MM.1S (cell line): ENCODE results near the gene SP8.

Experiments used
- DNase-seq: peaks from one replicate; pipeline ENCODE4 v3.0.0-alpha.2; 2015
- H2AFZ ChIP-seq: fragments of 300-600 bp; sonication (generic); 2 replicates; pipeline ENCODE4 v1.6.0; 2016; ENCODE audit warnings: antibody characterized with exemption, low read length
- H3F3A ChIP-seq: fragments of 300-600 bp; sonication (generic); 2 replicates; pipeline ENCODE4 v1.6.1; 2016; ENCODE audit warnings: mild to moderate bottlenecking, antibody characterized with exemption, low read length, moderate library complexity, mixed read lengths; ENCODE audit not compliant: insufficient read depth
- H3K27ac ChIP-seq: fragments of 300-600 bp; sonication (generic); 2 replicates; pipeline ENCODE4 v1.5.1; 2016; ENCODE audit warnings: mild to moderate bottlenecking, low read length
- H3K27me3 ChIP-seq: fragments of 300-600 bp; sonication (generic); replicated peaks from 2 replicates; pipeline ENCODE4 v1.6.0; 2016; ENCODE audit warnings: low read length; ENCODE audit not compliant: insufficient read depth
- H3K36me3 ChIP-seq: fragments of 300-600 bp; sonication (generic); replicated peaks from 2 replicates; pipeline ENCODE4 v1.6.1; 2016; ENCODE audit warnings: mild to moderate bottlenecking, low read length, mixed read lengths; ENCODE audit not compliant: insufficient read depth
- H3K4me1 ChIP-seq: fragments of 300-600 bp; sonication (generic); 2 replicates; pipeline ENCODE4 v1.6.1; 2016; ENCODE audit warnings: low read length, mixed read lengths
- H3K4me2 ChIP-seq: fragments of 300-600 bp; sonication (generic); 2 replicates; pipeline ENCODE4 v1.6.0; 2016; ENCODE audit warnings: low read depth, low read length
- H3K4me3 ChIP-seq: fragments of 300-600 bp; sonication (generic); 2 replicates; pipeline ENCODE4 v1.5.1; 2016; ENCODE audit warnings: low read length, mixed read lengths
- H3K79me2 ChIP-seq: fragments of 300-600 bp; sonication (generic); 2 replicates; pipeline ENCODE4 v1.6.1; 2016; ENCODE audit warnings: mixed run types, low read length, mixed read lengths
- H3K9ac ChIP-seq: fragments of 300-600 bp; sonication (generic); 2 replicates; pipeline ENCODE4 v1.6.1; 2016; ENCODE audit warnings: low read length, mixed read lengths
- H3K9me2 ChIP-seq: fragments of 300-600 bp; sonication (generic); replicated peaks from 2 replicates; pipeline ENCODE4 v1.6.1; 2016; ENCODE audit warnings: mild to moderate bottlenecking, low read length, mixed read lengths; ENCODE audit not compliant: insufficient read depth
- H3K9me3 ChIP-seq: fragments of 300-600 bp; sonication (generic); replicated peaks from 2 replicates; pipeline ENCODE4 v1.6.1; 2016; ENCODE audit warnings: mild to moderate bottlenecking, low read length, mixed read lengths; ENCODE audit not compliant: insufficient read depth
- H4K20me1 ChIP-seq: fragments of 300-600 bp; sonication (generic); 2 replicates; pipeline ENCODE4 v1.6.1; 2016; ENCODE audit warnings: mild to moderate bottlenecking, low read length, moderate library complexity, mixed read lengths; ENCODE audit not compliant: insufficient read depth
- EZH2 ChIP-seq: fragments of 300-600 bp; sonication (generic); optimal IDR thresholded peaks from 2 replicates; pipeline ENCODE3; 2017; ENCODE audit warnings: low read depth, mild to moderate bottlenecking, antibody characterized with exemption, low read length, mixed read lengths
- EZH2phosphoT487 ChIP-seq: fragments of 300-600 bp; sonication (generic); IDR thresholded peaks from 2 replicates; pipeline ENCODE4 v1.6.1; 2018; ENCODE audit warnings: antibody characterized with exemption, low read length
- TF ChIP-seq, protein P1 (sequence below): fragments of 300-600 bp; sonication (generic); IDR thresholded peaks from 2 replicates; pipeline ENCODE4 v1.5.1; 2016; ENCODE audit warnings: antibody characterized with exemption, low read length, mixed read lengths

The SP8 gene

GRCh38 chr7:20748853-20749252 is 37.8 kb downstream of the SP8 start:
- no peak overlapping the region for H3K4me2 ChIP-seq
- no peaks in the 10 kb centered on the region for H3K9me2 ChIP-seq
- no peaks in the 10 kb centered on the region for H3K9me3 ChIP-seq
- H3K79me2 ChIP-seq: no peaks in the 10 kb centered on the region
- no peaks in the 10 kb centered on the region for H3K4me1 ChIP-seq
- H3K27ac ChIP-seq: no peak overlapping the region
- no peak for DNase-seq
- H2AFZ ChIP-seq: no peak overlapping the region
- no peak for TF ChIP-seq EZH2
- TF ChIP-seq, protein P1, sequence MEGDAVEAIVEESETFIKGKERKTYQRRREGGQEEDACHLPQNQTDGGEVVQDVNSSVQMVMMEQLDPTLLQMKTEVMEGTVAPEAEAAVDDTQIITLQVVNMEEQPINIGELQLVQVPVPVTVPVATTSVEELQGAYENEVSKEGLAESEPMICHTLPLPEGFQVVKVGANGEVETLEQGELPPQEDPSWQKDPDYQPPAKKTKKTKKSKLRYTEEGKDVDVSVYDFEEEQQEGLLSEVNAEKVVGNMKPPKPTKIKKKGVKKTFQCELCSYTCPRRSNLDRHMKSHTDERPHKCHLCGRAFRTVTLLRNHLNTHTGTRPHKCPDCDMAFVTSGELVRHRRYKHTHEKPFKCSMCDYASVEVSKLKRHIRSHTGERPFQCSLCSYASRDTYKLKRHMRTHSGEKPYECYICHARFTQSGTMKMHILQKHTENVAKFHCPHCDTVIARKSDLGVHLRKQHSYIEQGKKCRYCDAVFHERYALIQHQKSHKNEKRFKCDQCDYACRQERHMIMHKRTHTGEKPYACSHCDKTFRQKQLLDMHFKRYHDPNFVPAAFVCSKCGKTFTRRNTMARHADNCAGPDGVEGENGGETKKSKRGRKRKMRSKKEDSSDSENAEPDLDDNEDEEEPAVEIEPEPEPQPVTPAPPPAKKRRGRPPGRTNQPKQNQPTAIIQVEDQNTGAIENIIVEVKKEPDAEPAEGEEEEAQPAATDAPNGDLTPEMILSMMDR: no peak
- no peak for TF ChIP-seq EZH2phosphoT487
- H3K9ac ChIP-seq: no peak overlapping the region
- H3K36me3 ChIP-seq: no peaks in the 10 kb centered on the region
- H4K20me1 ChIP-seq: no peaks in the 10 kb centered on the region
- no peak overlapping the region for H3K4me3 ChIP-seq
- no peaks in the 10 kb centered on the region for H3K27me3 ChIP-seq
- H3F3A ChIP-seq: no peaks in the 10 kb centered on the region

GRCh38 chr7:20747001-20747400 is 39.7 kb downstream of the SP8 start:
- TF ChIP-seq, protein P1: no peak
- TF ChIP-seq EZH2 (no peak), EZH2phosphoT487 (no peak)
- H3K27ac ChIP-seq: no peak overlapping the region
- no peaks in the 10 kb centered on the region for H3K27me3 ChIP-seq
- H3K9me2 ChIP-seq: no peaks in the 10 kb centered on the region
- no peak overlapping the region for H3K9ac ChIP-seq
- H3K4me2 ChIP-seq: no peak overlapping the region
- H2AFZ ChIP-seq: no peak overlapping the region
- no peak for DNase-seq
- H3F3A ChIP-seq: no peaks in the 10 kb centered on the region
- no peaks in the 10 kb centered on the region for H3K9me3 ChIP-seq
- no peaks in the 10 kb centered on the region for H3K4me1 ChIP-seq
- no peaks in the 10 kb centered on the region for H4K20me1 ChIP-seq
- no peak overlapping the region for H3K4me3 ChIP-seq
- no peaks in the 10 kb centered on the region for H3K79me2 ChIP-seq
- no peaks in the 10 kb centered on the region for H3K36me3 ChIP-seq

DNA sequence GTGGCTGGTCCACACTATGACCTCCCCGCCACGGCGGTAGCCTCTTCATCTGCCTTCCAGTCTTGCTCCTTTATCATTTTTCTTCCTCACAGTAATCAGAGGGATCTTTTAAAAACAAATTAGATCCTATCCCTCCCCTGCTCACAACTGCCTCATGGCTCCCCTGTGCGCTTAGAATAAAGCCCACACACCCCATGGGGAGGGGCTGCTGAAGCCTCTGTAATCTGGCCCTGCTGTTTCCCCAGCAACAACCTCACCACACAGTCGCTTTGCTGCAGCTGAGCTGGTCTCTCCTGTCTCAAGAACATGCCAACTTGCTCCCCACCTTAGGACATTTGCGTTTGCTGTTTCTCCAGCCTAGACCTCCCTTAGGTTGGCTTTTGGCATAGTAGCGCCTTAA is 41.0 kb downstream of the SP8 start:
- H3K9me2 ChIP-seq: no peaks in the 10 kb centered on the region

More for the DNA sequence above, 41.0 kb downstream of the SP8 start:
- H2AFZ ChIP-seq: no peak overlapping the region
- no peaks in the 10 kb centered on the region for H3K36me3 ChIP-seq
- no peak overlapping the region for H3K4me2 ChIP-seq
- H3K4me1 ChIP-seq: no peaks in the 10 kb centered on the region
- no peak overlapping the region for H3K27ac ChIP-seq
- H3F3A ChIP-seq: no peaks in the 10 kb centered on the region
- H4K20me1 ChIP-seq: no peaks in the 10 kb centered on the region
- H3K4me3 ChIP-seq: no peak overlapping the region
- TF ChIP-seq EZH2phosphoT487 (no peak), EZH2 (no peak)
- TF ChIP-seq, protein P1: no peak
- DNase-seq: no peak
- no peak overlapping the region for H3K9ac ChIP-seq
- no peaks in the 10 kb centered on the region for H3K79me2 ChIP-seq
- no peaks in the 10 kb centered on the region for H3K27me3 ChIP-seq
- H3K9me3 ChIP-seq: no peaks in the 10 kb centered on the region
